Measurements from ENCODE around the gene NAPA. TPM values are rescaled to one million over a fixed set of nuclear protein-coding genes. Genes with fewer than 3 reads are reported as not detected.

The NAPA gene
- total RNA-seq, 4 donors from 2014 or later: 78.4 to 154 (median 105) TPM

GRCh38 chr19:47464675-47465419 lies 50.0 kb downstream of the NAPA start:
- Histone ChIP-seq H3K4me1 (no peaks in the 10 kb centered on the region), H3K27ac (no peak overlapping the region), H3K36me3 (no peaks in the 10 kb centered on the region), H3K9me3 (no peaks in the 10 kb centered on the region), H3K27me3 (peaks cover 0 to 4% of the 10 kb centered on the region in 2 donors), H3K4me3 (no peak overlapping the region)
- TF ChIP-seq CTCF (IDR thresholded peaks at IDR 0.05) (no peak), POLR2A (IDR thresholded peaks at IDR 0.05) (no peak)
- DNase-seq: no peak

DNA sequence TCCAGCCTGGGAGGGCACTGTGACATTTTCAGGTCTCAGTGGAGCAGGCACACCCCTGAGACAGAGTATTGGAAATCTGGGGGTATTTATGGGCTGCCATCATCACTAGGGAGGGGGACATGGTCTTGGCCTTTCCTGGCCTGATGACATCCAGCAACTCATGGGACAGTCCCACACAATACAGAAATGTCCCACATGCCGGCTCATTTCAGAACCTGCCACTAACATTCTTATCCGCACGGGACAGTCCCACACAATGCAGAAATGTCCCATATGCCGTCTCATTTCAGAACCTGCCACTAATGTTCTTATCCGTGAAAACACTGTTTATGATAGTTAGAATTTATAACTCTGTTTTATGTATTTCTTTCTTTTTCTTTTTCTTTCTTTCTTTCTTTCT lies 53.0 kb downstream of the NAPA start:
- Histone ChIP-seq H3K27ac (no peak overlapping the region), H3K27me3 (peaks cover 0 to 6% of the 10 kb centered on the region in 2 donors), H3K4me1 (peaks cover 0 to 7% (median 0%) of the 10 kb centered on the region in 4 donors), H3K9me3 (no peaks in the 10 kb centered on the region), H3K36me3 (no peaks in the 10 kb centered on the region), H3K4me3 (no peak overlapping the region)
- no peak for TF ChIP-seq POLR2A (IDR thresholded peaks at IDR 0.05)
- no peak for TF ChIP-seq CTCF (IDR thresholded peaks at IDR 0.05)
- DNase-seq: no peak

- H3K9me3 ChIP-seq: peaks cover 0 to 6% (median 2%) of the 10 kb centered on the region in 4 donors
- peaks cover 0 to 8% (median 0%) of the 10 kb centered on the region in 4 donors for H3K4me1 ChIP-seq
- no peaks in the 10 kb centered on the region for H3K36me3 ChIP-seq
- peaks cover 0 to 8% of the 10 kb centered on the region in 2 donors for H3K27me3 ChIP-seq
- DNase-seq: no peak
- H3K27ac ChIP-seq: no peak overlapping the region
- TF ChIP-seq CTCF (IDR thresholded peaks at IDR 0.05) (no peak), POLR2A (IDR thresholded peaks at IDR 0.05) (no peak)
- H3K4me3 ChIP-seq: no peak overlapping the region
These were observed 55.4 kb downstream of the NAPA start for GRCh38 chr19:47459477-47459876.

GRCh38 chr19:47458672-47459071 lies 56.2 kb downstream of the NAPA start:
- H3K4me3 ChIP-seq: no peak overlapping the region
- DNase-seq: no peak
- no peak overlapping the region for H3K27ac ChIP-seq

DNA sequence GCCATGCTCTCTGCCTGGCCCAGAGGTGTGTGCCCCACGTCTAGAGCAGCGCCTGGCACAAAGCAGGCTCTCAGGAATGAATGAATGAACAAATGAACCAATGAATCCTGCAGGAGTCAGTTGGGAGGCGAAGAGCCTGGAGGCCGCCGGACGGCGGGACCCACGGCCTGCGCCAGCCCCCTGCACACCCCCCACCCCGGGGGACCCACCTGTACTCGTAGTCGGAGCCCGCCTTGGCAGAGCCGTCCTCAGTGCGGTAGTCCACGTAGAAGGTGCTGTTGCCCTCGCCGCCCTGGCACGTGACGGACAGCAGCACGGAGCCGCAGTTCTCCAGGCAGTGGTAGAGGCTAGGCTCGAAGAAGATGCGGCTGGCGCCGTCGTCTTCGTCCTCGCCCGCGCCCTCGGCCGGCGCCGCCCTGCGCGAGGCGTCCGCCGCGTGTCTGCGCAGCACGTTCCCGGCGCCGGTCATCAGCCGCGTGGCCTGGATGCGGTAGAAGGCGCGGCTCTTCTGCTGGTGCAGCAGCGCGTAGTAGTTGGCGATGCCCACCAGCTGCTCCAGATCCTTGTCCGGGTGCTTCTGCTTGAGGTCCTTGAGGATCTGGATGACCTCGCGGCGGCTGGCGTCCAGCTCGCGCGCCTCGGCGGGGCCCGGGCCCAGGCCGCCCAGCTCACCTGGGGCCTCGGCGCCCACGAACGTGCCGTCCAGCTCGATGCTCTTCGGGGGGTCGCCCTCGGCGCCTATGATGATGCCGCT lies 58.0 kb downstream of the NAPA start:
- H3K36me3 ChIP-seq: no peaks in the 10 kb centered on the region
- peaks cover 0 to 8% of the 10 kb centered on the region in 2 donors for H3K27me3 ChIP-seq
- H3K4me3 ChIP-seq: no peak overlapping the region
- peaks cover 0 to 6% (median 2%) of the 10 kb centered on the region in 4 donors for H3K9me3 ChIP-seq
- TF ChIP-seq CTCF (IDR thresholded peaks at IDR 0.05) (no peak), POLR2A (IDR thresholded peaks at IDR 0.05) (no peak)
- no peak overlapping the region for H3K27ac ChIP-seq
- peaks cover 0 to 8% (median 0%) of the 10 kb centered on the region in 4 donors for H3K4me1 ChIP-seq
- no peak for DNase-seq

More at GRCh38 chr19:47458672-47459071, 56.2 kb downstream of the NAPA start:
- no peaks in the 10 kb centered on the region for H3K36me3 ChIP-seq
- peaks cover 0 to 8% (median 0%) of the 10 kb centered on the region in 4 donors for H3K4me1 ChIP-seq
- H3K9me3 ChIP-seq: peaks cover 0 to 6% (median 2%) of the 10 kb centered on the region in 4 donors
- peaks cover 0 to 8% of the 10 kb centered on the region in 2 donors for H3K27me3 ChIP-seq
- no peak for TF ChIP-seq POLR2A (IDR thresholded peaks at IDR 0.05)
- TF ChIP-seq CTCF (IDR thresholded peaks at IDR 0.05): no peak
